OCI-LY7 (cell line): Measurements from ENCODE around the gene ZMIZ1.

Source experiments
- CTCF ChIP-seq: fragments of 200-600 bp; sonication (generic); conservative IDR thresholded peaks from 2 replicates; pipeline ENCODE4 v1.5.1; 2014; ENCODE audit warnings: mild to moderate bottlenecking, antibody characterized with exemption, low read length, moderate library complexity, mixed read lengths
- EZH2phosphoT487 ChIP-seq: fragments of 200-600 bp; sonication (generic); IDR thresholded peaks from 2 replicates; pipeline ENCODE4 v1.6.1; 2018; ENCODE audit warnings: low read depth, borderline replicate concordance, mild to moderate bottlenecking, mixed run types, antibody characterized with exemption, low read length, moderate library complexity, mixed read lengths

- no peak for TF ChIP-seq CTCF
- no peak for TF ChIP-seq EZH2phosphoT487
Measured at GRCh38 chr10:79047584-79047874, 21.2 kb upstream of the ZMIZ1 start.
